ENCODE measurements around the gene ALDH2. TPM values are rescaled to one million over a fixed set of nuclear protein-coding genes. Genes with fewer than 3 reads are reported as not detected.
A peak's percentile ranks its signal among the peaks of the same experiment; 100 is the strongest.
"Not testable (repeated sequence)": the region's sequence is repeated elsewhere in the genome, so short reads cannot be mapped to it uniquely, and the experiment has no call there.

ALDH2 gene
- total RNA-seq: 1 to 10 TPM; 1.6 to 2.7 (median 2.7) TPM

DNA sequence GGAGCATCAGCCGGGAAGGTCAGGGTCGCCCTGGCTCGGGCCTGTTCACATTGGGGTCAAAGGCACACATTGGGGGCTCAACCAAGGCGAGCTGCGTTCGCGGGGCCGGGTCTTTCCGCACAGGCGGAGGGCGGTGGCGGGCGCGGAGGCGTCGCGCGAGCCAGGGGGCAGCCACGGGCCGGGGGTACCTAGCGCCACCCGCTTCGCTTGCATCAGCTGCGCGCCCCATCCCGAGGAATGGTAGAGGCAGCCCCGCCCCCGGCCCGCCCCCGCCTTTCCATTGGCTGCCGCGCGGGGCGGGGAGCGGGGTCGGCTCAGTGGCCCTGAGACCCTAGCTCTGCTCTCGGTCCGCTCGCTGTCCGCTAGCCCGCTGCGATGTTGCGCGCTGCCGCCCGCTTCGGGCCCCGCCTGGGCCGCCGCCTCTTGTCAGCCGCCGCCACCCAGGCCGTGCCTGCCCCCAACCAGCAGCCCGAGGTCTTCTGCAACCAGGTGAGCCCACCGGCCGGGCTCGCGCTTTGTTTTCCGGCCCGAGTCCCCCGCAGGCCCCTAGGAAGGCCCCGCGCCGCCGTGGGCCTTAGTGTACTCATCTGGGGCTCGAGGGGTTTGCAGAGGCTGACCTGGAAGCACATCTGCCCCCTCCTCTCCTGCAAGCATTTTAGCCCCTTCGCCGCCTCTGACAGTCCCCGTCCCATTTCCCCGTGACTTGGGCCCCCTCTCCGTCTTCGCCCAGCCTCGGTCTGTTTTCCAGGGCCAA lies at the start of gene ALDH2:
Gene ALDH2 (plus strand): TSS at position 326 of the 754 bp plus-strand sequence. CDS start 50 bp downstream, at position 376.
- Mint-ChIP-seq H3K4me1 (ENCODE audit: low read depth) (peaks cover 17% of the 10 kb centered on the region), H3K36me3 (ENCODE audit: insufficient read depth) (peaks cover 2% of the 10 kb centered on the region), H3K9me3 (no peaks in the 10 kb centered on the region), H3K27me3 (ENCODE audit: low read depth) (peaks cover 55% of the 10 kb centered on the region), H3K4me3 (peak within 1 kb of the TSS; percentile 80)
- DNase-seq (peak; percentile 27), ATAC-seq (peak; percentile 75 to 79)

DNA sequence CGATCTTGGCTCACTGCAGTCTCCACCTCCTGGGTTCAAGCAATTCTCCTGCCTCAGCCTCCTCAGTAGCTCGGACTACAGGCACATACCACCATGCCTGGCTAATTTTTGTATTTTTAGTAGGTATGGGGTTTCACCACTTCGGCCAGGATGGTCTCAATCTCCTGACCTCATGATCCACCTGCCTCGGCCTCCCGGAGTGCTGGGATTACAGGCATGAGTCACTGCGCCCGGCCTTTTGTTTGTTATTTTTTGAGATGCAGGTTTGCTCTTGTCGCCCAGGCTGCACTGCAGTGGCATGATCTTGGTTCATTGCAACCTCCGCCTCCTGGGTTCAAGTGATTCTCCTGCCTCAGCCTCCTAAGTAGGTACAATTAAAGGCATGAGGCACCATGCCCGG lies 47.4 kb upstream of the ALDH2 start:
- ATAC-seq; H3K4me1 Mint-ChIP-seq (ENCODE audit: low read depth): not testable (repeated sequence)
- peaks cover 15% of the 10 kb centered on the region for H3K36me3 Mint-ChIP-seq (ENCODE audit: insufficient read depth)

DNA sequence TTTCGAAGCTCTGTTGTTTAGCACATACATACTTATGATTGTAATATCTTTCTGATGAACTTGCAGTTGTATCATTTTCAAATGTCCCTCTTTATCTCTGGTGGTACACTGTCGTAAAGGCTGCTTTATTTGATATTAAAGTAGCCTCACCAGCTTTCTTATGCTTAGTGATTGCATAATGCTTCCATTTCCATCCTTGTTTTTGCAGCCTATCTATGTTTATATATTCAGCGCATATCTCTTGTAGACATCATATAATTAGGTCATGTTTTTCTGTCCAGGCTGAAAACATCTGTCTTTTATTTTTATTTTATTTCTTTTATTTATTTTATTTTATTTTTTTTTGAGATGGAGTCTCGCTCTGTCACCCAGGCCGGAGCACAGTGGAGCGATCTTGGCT lies 46.3 kb upstream of the ALDH2 start:
- H3K36me3 Mint-ChIP-seq (ENCODE audit: insufficient read depth): peaks cover 8% of the 10 kb centered on the region
- no peak for DNase-seq
- no peak for ATAC-seq
- no peaks in the 10 kb centered on the region for H3K9me3 Mint-ChIP-seq
- H3K27me3 Mint-ChIP-seq (ENCODE audit: low read depth): no peaks in the 10 kb centered on the region
- no peak overlapping the region for H3K4me3 Mint-ChIP-seq
- no peaks in the 10 kb centered on the region for H3K4me1 Mint-ChIP-seq (ENCODE audit: low read depth)

More for the DNA sequence above, 47.4 kb upstream of the ALDH2 start:
- not testable (repeated sequence) for H3K27me3 Mint-ChIP-seq (ENCODE audit: low read depth); H3K4me3 Mint-ChIP-seq; H3K9me3 Mint-ChIP-seq; DNase-seq

DNA sequence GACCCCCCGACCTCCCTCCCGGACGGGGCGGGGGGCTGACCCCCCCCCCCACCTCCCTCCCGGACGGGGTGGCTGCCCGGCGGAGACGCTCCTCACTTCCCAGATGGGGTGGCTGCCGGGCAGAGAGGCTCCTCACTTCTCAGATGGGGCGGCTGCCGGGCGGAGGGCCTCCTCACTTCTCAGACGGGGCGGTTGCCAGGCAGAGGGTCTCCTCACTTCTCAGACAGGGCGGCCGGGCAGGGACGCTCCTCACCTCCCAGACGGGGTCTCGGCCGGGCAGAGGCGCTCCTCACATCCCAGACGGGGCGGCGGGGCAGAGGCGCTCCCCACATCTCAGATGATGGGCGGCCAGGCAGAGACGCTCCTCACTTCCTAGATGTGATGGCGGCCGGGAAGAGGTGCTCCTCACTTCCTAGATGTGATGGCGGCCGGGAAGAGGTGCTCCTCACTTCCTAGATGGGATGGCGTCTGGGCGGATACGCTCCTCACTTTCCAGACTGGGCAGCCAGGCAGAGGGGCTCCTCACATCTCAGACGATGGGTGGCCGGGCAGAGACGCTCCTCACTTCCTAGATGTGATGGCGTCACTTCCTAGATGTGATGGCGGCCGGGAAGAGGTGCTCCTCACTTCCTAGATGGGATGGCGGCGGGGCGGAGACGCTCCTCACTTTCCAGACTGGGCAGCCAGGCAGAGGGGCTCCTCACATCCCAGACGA lies 42.9 kb upstream of the ALDH2 start:
- not testable (repeated sequence) for H3K36me3 Mint-ChIP-seq (ENCODE audit: insufficient read depth); H3K27me3 Mint-ChIP-seq (ENCODE audit: low read depth); ATAC-seq

DNA sequence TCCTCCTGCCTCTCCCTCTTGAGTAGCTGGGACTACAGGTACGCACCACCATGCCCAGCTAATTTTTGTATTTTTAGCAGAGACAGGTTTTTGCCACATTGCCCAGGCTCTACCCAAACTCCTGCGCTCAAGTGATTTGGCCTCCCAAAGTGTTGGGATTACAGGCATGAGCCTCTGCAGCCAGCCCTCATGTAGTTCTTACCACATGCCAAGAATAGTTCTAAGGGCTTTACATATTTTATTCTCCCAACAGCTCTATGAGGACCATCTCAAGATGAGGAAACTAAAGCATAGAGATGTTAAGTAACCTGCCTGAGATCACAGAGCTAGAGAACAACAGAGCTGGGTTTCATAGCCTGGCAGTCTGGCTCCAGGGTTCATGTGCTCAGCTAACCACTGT lies 37.9 kb upstream of the ALDH2 start:
- Mint-ChIP-seq H3K9me3 (no peaks in the 10 kb centered on the region), H3K27me3 (ENCODE audit: low read depth) (no peaks in the 10 kb centered on the region), H3K36me3 (ENCODE audit: insufficient read depth) (peaks cover 14% of the 10 kb centered on the region), H3K4me3 (no peak overlapping the region), H3K4me1 (ENCODE audit: low read depth) (no peaks in the 10 kb centered on the region)
- no peak for ATAC-seq
- DNase-seq: no peak

More for the DNA sequence above, 42.9 kb upstream of the ALDH2 start:
- not testable (repeated sequence) for H3K4me1 Mint-ChIP-seq (ENCODE audit: low read depth); H3K9me3 Mint-ChIP-seq; DNase-seq; H3K4me3 Mint-ChIP-seq

DNA sequence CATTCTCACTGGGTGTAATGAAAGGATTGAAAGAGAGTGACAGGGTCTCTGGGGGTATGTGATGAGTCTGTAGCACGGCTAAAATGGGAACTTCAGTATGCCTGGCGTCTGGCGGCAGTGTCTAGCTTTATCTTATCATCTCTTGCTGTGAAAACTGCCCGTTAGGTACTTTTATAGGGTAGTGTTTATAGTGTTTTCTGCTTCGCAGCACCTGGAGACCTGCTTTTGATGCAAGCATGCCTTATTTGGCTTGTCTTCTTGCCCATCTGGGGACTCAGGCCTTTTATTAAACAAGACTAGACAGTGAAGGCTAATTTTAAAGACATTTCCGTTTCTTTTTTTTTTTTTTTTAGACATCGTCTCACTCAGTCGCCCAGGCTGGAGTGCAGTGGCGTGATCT lies 36.3 kb upstream of the ALDH2 start:
- Mint-ChIP-seq H3K36me3 (ENCODE audit: insufficient read depth) (peaks cover 17% of the 10 kb centered on the region), H3K27me3 (ENCODE audit: low read depth) (no peaks in the 10 kb centered on the region), H3K4me3 (no peak overlapping the region), H3K9me3 (no peaks in the 10 kb centered on the region), H3K4me1 (ENCODE audit: low read depth) (no peaks in the 10 kb centered on the region)
- ATAC-seq (no peak), DNase-seq (no peak)

DNA sequence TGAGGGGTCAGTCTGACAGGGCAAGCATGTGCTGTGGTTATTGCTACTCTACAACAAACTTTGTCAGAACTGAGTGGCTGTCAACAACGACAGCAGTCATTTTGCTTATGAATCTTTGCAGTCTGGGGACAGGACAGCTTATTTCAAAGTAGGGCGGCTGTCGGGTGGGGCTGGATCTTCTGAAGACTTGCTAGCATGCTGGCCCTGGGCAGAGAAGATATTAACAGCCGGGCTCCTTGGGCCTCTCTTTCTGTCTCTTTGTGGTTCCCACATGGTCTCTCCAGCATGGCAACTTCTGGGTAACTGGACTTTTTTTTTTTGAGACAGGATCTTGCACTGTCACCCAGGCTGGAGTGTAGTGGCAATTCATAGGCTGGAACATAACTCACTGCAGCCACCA lies 33.9 kb upstream of the ALDH2 start:
- H3K27me3 Mint-ChIP-seq (ENCODE audit: low read depth): no peaks in the 10 kb centered on the region
- peaks cover 21% of the 10 kb centered on the region for H3K36me3 Mint-ChIP-seq (ENCODE audit: insufficient read depth)
- no peak overlapping the region for H3K4me3 Mint-ChIP-seq
- no peaks in the 10 kb centered on the region for H3K4me1 Mint-ChIP-seq (ENCODE audit: low read depth)
- no peak for ATAC-seq
- DNase-seq: no peak
- no peaks in the 10 kb centered on the region for H3K9me3 Mint-ChIP-seq

DNA sequence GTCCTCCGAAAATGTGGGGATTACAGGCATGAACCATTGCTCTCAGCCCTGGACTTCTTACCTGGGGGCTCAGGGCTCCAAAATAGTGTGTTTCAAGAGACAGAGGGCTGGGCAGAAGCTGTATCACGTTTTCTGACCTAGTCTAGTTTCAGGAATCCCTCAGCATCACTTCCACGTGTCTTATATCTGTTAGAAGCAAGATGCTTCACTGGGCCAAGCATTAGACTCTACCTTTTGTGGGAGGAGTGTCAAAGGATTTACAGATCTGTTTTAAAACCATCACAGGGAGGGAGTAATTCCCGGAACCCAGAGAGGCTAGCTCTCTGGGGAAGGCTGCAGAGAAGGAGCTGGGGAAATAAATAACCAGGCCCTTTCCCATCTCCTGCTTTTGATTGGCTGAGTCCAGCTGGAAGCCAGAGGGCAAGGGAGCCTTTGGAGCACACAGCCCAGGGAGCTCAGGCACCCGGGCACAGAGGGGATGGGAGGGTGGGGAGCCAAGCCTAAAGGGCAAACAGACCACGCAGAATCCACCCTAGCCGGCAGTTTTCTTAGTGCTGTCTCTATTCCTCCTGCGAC lies 33.3 kb upstream of the ALDH2 start:
- no peak for ATAC-seq
- Mint-ChIP-seq H3K36me3 (ENCODE audit: insufficient read depth) (peaks cover 21% of the 10 kb centered on the region), H3K27me3 (ENCODE audit: low read depth) (no peaks in the 10 kb centered on the region), H3K4me1 (ENCODE audit: low read depth) (no peaks in the 10 kb centered on the region), H3K9me3 (no peaks in the 10 kb centered on the region), H3K4me3 (no peak overlapping the region)
- no peak for DNase-seq

DNA sequence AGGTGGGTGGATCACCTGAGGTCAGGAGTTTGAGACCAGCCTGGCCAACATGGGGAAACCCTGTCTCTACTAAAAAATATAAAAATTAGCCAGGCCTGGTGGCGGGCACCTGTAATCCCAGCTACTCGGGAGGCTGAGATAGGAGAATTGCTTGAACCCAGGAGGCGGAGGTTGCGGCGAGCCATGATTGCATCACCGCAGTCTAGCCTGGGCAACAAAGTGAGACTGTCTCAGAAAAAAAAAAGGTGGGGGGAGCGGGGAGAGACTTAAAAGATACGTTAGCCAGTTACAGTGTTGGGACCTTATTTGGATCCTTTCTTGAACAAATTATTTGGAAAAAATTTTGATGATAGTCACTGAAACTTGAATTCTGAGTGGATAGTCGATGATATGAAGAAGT lies 27.2 kb upstream of the ALDH2 start:
- not testable (repeated sequence) for H3K4me1 Mint-ChIP-seq (ENCODE audit: low read depth); H3K9me3 Mint-ChIP-seq; ATAC-seq; DNase-seq; H3K27me3 Mint-ChIP-seq (ENCODE audit: low read depth); H3K4me3 Mint-ChIP-seq
- H3K36me3 Mint-ChIP-seq (ENCODE audit: insufficient read depth): peaks cover 12% of the 10 kb centered on the region

DNA sequence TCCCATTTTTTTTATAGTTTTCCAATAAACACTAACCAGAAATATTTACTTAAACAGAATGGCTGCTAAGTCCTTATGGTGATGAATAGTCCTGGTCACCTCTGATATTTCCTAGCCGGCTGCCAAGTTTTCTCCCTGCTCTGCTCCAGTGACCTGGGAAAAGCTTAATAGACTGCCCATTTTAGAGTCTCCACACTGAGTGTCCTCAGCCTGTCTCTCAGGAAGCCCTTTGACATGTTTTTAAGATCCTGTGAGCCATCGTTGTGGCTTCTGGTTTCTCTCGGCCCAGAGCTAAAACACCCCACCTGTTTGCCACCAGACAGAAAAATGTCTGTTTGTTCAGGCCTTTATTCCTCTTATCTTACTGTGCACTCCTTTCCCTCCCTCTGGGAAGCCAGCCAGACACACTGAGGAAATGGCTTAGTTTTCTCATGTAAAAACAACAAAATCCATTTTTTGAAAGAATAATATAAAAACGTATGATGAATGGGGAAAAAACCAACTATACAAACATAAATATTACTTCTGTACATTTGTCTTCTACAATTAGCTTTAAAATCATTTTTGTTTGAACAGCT lies 25.4 kb upstream of the ALDH2 start:
- DNase-seq: no peak
- Mint-ChIP-seq H3K27me3 (ENCODE audit: low read depth) (no peaks in the 10 kb centered on the region), H3K4me1 (ENCODE audit: low read depth) (no peaks in the 10 kb centered on the region), H3K36me3 (ENCODE audit: insufficient read depth) (peaks cover 19% of the 10 kb centered on the region), H3K4me3 (no peak overlapping the region), H3K9me3 (no peaks in the 10 kb centered on the region)
- no peak for ATAC-seq

DNA sequence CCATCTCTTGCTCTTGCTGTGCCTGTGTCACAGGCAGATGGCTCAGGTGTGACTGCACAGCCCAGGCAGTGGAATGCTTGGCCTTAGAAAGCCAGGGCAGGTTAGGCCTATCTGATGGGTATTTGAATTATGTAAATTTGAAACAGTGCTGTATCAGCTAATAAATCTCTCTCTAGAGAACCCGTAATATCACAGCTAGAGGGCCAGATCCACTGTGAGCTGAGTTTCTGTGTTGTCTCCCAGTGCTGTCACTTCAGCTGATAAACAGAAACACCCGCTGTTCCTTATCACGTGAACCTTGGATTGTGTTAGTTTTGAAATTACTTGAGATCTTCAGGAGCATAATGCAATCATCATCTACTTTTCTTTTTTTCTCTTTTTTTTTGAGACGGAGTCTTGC lies 21.5 kb upstream of the ALDH2 start:
- no peaks in the 10 kb centered on the region for H3K27me3 Mint-ChIP-seq (ENCODE audit: low read depth)
- ATAC-seq (no peak), DNase-seq (no peak)
- H3K4me3 Mint-ChIP-seq: no peak overlapping the region
- H3K36me3 Mint-ChIP-seq (ENCODE audit: insufficient read depth): peaks cover 23% of the 10 kb centered on the region
- H3K4me1 Mint-ChIP-seq (ENCODE audit: low read depth): no peaks in the 10 kb centered on the region
- H3K9me3 Mint-ChIP-seq: no peaks in the 10 kb centered on the region

DNA sequence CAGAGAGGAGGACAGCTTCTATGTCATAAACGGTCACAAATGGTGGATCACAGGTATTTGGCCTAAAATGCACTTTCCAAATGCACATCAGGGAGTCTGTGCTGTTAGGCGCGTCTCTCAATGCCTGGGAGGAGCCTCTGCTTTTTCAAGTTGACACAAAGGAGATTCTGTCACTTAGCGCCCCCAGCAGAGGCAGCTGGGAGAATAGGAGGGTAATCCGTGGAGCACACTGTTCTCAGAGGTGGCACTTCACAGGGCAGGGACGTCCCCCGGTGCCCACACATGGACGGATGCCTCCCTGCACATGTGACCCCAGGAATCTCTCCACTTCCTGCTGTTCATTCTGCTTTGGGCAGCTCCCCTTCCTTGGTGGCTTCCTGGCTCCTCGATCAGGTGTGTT lies 19.4 kb upstream of the ALDH2 start:
- Mint-ChIP-seq H3K36me3 (ENCODE audit: insufficient read depth) (peaks cover 23% of the 10 kb centered on the region), H3K4me3 (no peak overlapping the region), H3K27me3 (ENCODE audit: low read depth) (no peaks in the 10 kb centered on the region), H3K4me1 (ENCODE audit: low read depth) (no peaks in the 10 kb centered on the region), H3K9me3 (no peaks in the 10 kb centered on the region)
- DNase-seq (no peak), ATAC-seq (no peak)

DNA sequence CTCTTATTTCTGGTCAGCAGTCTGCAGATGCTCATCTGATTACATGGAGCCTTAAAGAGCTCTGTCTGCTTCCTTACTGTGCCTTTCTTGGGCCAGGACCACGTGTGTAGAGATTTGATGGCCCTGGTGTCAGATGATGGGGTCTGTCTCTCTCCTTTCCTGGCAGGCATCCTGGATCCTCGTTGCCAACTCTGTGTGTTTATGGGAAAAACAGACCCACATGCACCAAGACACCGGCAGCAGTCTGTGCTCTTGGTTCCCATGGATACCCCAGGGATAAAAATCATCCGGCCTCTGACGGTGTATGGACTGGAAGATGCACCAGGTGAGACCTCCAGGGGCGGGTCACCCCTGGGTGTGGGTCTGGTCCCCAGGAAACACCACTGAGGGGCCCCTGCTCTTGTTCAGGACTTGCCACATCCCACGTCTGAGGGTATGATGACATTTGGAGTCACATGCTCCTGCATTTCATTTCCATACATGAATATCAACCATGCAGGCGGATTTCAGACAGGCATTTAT lies 18.5 kb upstream of the ALDH2 start:
- Mint-ChIP-seq H3K9me3 (no peaks in the 10 kb centered on the region), H3K36me3 (ENCODE audit: insufficient read depth) (peaks cover 18% of the 10 kb centered on the region), H3K4me1 (ENCODE audit: low read depth) (no peaks in the 10 kb centered on the region), H3K27me3 (ENCODE audit: low read depth) (no peaks in the 10 kb centered on the region), H3K4me3 (no peak overlapping the region)
- no peak for ATAC-seq
- no peak for DNase-seq

DNA sequence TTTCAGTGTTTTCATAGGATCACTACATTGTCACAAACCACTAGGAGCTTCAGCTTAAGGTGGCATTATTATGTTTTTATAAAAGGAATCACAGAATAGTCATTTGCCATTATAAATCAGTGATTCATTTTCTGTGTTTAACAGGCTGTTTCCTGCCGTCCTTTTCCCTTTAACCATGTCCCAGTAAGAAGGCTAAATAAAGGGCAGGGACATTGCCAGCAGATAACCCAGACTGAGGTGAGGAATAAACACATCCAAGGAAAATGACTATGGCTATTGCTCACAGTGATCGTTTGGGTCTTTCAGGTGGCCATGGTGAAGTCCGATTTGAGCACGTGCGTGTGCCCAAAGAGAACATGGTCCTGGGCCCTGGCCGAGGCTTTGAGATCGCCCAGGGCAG lies 17.9 kb upstream of the ALDH2 start:
- ATAC-seq (no peak), DNase-seq (no peak)
- Mint-ChIP-seq H3K36me3 (ENCODE audit: insufficient read depth) (peaks cover 18% of the 10 kb centered on the region), H3K4me3 (no peak overlapping the region), H3K27me3 (ENCODE audit: low read depth) (no peaks in the 10 kb centered on the region), H3K4me1 (ENCODE audit: low read depth) (no peaks in the 10 kb centered on the region), H3K9me3 (no peaks in the 10 kb centered on the region)

All from activated T-cell treated with anti-CD3 and anti-CD28 coated beads, Interleukin-2, amount 50 U/mL, for 4 hours (primary cell).